GM21786 (cell line): ENCODE measurements around the gene FREM1.

Source experiments
- ATAC-seq: cut with Tn5 transposase; IDR thresholded peaks from one replicate; pipeline ENCODE4 v1.9.1; 2021; ENCODE audit not compliant: unreplicated experiment

The FREM1 gene

GRCh38 chr9:14822666-14823065, 87.6 kb downstream of the FREM1 start:
- peak; percentile 39 for ATAC-seq

DNA sequence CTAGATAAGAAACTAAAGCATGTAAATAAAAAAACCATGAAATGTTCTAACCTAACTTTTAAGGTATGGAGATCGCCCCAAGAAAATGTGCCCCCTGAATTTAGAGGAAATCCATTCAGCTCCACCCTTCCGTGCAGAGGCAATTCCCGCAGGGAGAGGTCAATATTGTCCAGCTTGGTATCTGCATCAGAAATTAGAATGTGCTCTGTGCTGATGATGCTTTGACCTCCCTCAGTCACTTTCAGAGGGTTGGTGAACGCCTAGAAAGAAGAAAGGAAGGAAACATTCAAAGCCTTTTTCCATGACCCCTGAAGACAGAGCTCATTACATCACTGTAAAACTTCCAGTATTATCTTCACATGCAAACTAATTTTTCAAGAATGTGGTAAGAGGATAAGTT, 91.0 kb downstream of the FREM1 start:
- no peak for ATAC-seq

DNA sequence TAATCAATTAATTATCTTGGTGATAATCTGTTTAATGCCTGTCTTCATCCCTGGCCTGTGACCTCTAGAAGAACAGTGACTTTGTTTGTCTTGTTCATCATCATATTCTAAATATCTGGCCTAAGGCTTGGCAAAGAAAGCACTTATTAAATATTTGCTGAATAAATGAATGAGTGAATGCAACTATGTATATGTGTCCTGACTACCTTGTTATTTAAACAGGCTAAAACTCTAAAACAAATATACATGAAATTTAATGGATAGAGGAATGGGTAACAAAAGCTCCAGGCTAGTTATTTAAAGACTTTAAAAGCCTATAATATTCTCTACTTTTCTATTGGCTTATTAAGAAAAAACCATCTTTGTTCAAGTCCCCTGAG, 96.0 kb downstream of the FREM1 start:
- no peak for ATAC-seq

- ATAC-seq = no peak
These were observed 96.6 kb downstream of the FREM1 start for GRCh38 chr9:14813336-14814248.

GRCh38 chr9:14812806-14813205, 97.4 kb downstream of the FREM1 start:
- ATAC-seq = no peak

DNA sequence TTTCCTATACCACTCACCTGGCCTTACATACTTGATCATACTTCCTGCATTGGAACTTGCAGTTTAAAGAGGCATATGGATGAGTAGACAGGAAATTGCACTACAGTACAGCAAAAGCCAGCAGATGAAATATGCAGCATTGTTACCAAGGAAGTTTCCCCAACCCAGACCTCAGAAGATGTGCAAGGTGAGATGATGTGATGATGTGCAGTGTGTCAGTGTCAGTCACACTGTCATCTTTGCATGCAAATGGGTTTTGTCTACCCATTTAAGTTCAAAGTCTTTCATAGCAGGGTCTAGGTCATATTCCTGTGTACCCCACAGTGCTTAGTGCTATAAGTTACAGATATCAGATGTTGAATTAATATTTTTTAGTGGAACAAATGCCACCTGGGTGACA, 98.4 kb downstream of the FREM1 start:
- ATAC-seq = no peak

DNA sequence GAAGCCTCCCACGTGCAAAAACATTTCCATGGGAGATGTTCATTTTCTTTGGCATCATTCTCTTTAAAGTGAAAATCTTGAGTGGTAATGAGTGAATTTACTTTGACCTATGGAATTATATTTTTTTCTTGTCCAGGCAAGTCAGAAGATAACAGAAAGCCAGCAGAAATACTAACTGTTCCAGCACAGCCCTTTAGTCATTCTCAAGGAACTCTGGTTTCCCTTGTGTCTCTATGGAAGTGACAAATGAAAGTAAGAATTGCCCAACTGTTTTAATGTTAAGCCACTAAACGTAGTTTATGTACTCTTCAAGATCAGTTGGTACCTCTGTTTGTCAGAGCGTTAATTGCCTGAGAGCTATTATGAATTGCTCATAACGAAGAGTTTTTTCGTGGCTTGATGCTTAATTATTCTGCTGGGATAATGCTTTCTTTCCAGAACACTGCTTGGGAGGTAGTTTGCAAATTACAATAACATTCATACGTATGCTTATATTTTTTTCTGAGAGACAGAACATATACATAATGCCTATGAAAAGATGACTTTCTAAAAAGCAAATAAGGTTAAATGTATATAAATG, 103.2 kb downstream of the FREM1 start:
- ATAC-seq = no peak

DNA sequence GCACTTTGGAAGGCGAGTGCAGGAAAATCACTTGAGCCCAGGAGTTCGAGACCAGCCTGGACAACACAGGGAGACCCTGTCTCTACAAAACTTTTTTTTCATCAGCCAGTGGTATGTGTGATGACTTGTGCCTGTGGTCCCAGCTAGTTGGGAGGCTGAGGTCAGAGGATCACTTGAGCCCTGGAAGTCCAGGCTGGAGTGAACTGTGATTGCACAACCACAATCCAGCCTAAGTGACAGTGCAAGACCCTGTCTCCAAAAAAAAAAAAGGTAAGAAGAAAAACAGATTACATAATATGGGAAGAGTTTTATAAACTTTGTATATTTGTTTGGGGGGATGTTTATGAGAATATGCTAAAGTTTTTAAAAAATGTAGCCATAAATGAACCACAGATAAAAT, 111.2 kb downstream of the FREM1 start:
- no peak for ATAC-seq

GRCh38 chr9:14797435-14797834, 112.8 kb downstream of the FREM1 start:
- ATAC-seq = no peak

DNA sequence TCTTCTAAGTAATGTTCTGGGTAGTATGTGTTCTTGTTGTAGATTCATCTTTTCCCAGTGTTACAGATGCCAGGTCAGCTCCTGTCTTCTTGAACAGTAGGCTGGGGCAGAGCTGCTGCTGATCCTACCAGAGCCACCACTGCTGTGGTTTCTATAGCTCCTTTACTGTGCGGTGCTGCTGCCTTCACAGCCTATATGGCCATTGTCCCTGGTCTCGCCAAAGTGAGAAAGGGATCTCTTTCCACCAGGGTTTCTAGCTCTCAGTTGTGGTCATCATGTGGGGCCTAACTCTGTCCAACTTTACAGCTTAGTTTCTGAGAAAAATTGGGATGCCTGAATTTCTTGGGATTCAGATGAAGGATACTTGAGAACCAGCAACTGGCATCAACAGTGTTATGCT, 116.8 kb downstream of the FREM1 start:
- ATAC-seq = no peak

DNA sequence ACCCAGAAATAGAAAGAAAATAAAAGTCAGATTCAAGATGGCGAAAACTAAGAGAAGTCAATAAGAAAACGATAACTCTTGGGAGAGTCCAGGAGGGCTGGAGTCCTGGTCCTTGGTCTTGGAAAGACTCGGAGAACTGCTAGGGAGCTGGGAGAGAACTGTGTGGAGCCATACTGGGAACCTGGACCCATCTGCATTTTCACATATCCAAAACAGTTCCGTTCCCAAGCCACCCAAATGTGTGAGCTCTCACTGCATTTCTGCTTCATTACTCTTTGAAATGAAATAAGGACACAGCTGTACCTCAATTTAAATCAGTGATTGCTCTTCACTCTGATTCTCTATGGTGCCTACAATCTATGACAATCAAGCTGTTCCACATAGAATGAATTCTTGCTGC, 119.6 kb downstream of the FREM1 start:
- no peak for ATAC-seq

DNA sequence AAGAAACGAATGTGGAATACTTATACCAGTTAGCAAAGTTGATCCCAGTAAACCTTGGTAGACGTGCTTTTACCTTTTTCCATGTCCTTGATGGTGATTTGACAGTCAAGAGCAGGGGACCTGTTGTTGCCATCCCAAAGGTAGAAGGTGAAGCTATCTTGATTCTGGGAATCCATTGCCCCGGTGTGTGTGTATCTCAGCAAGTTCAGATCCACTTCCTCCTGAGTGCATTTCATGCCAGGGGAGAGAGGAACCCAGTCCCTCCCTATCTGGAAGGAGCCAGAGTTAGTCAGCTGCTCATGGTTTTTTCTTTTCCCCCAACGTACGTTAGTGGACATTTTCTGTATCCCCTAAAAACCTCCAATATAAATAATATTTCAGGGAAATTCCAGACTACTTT, 121.4 kb downstream of the FREM1 start:
- ATAC-seq = no peak

GRCh38 chr9:14783358-14783757, 126.9 kb downstream of the FREM1 start:
- no peak for ATAC-seq

GRCh38 chr9:14782286-14783051, 127.8 kb downstream of the FREM1 start:
- ATAC-seq = no peak

DNA sequence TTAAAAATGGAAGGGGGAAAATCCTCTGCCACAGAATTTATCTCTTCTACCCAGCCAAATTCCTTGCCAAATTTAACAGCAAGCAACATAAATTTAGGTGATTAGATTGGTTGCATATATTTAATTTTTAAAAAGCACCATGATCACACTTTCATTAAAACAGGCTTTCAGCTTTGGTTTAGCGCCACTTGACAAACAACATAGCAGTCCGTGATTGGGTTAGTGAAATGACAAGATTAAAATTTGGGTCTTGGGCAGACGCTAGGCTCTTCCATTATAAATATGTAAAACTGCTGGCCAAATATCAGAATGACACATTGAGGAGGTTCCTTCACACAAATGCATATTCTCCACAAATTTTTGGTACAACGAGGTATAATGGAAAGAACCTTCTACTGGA, 129.5 kb downstream of the FREM1 start:
- ATAC-seq = no peak

GRCh38 chr9:14780251-14780650, 130.0 kb downstream of the FREM1 start:
- no peak for ATAC-seq

DNA sequence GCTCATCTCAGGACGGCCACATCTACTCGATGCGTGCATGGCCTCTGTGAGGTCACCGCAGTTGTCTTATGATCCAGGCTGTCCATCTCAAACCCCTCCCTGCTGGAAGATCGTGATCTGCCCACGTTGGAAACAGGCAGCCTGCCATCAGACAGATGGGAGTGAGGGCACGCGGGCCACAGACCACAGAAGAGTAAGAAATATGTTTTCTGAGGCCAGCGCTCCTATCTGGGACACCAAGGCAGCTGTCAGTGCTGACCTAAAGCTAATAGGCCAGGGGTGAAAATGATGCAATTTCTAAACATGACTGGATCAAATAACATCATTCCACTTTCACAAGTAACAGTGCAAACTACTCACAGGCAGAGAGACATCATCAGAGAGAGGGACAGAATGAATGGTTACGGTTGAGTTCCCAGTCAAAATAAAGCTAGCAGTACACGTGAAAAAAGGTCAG, 130.6 kb downstream of the FREM1 start:
- ATAC-seq = no peak

DNA sequence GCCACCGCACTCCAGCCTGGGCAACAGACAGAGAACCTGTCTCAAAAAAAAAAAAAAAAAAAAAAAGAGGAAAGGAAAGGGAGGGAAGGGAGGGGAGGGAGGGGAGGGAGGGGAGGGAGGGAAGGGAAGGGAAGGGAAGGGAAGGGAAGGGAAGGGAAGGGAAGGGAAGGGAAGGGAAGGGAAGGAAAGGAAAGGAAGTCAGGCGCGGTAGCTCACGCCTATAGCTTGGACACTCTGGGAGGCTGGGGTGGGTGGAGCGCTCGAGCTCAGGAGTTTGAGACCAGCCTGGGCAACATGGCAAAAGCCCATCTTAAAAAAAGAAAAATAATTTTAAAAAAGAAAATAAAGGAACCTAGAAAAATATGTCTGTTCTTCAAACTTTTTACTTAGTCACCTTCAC, 131.7 kb downstream of the FREM1 start:
- ATAC-seq = no peak

DNA sequence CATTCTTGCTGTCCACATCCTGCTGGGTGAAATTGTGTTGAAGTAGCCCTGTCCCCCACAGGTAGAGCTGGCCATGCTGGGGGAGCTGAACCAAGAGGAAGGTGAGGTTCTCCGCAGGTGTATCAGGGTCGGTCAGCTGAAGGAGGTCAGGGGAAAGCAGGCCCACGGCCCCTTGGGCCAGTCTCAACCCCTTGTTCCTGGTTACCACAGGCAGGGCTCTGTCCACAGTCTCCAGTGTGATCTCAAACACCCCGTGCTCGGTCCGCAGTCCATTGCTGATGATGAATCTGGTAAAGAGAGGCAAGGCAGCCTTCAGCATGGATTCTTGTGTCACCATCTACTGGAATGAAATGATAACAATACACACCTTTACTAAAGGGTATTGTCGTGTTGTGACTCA, 134.3 kb downstream of the FREM1 start:
- no peak for ATAC-seq

- no peak for ATAC-seq
These were observed 139.6 kb downstream of the FREM1 start for GRCh38 chr9:14770592-14770991.

- no peak for ATAC-seq
These were observed 141.0 kb downstream of the FREM1 start for GRCh38 chr9:14769230-14769571.
